GM21390 (cell line): Measurements from ENCODE around the gene CDH13.

ENCODE experiments used
- ATAC-seq: cut with Tn5 transposase; IDR thresholded peaks from one replicate; pipeline ENCODE4 v1.9.1; 2021; ENCODE audit not compliant: unreplicated experiment

The CDH13 gene

GRCh38 chr16:83366228-83366627, 739.5 kb downstream of the CDH13 start:
- ATAC-seq: no peak

GRCh38 chr16:83374979-83375378, 748.2 kb downstream of the CDH13 start:
- no peak for ATAC-seq

- ATAC-seq: no peak
These were observed 763.0 kb downstream of the CDH13 start for GRCh38 chr16:83389751-83390150.

- no peak for ATAC-seq
These were observed 764.0 kb downstream of the CDH13 start for GRCh38 chr16:83390759-83391158.

GRCh38 chr16:83392743-83393142, 766.0 kb downstream of the CDH13 start:
- no peak for ATAC-seq

- ATAC-seq: no peak
These were observed 766.6 kb downstream of the CDH13 start for GRCh38 chr16:83393196-83393981.

GRCh38 chr16:83397601-83398291, 771.0 kb downstream of the CDH13 start:
- no peak for ATAC-seq

GRCh38 chr16:83400234-83400633, 773.5 kb downstream of the CDH13 start:
- no peak for ATAC-seq

- ATAC-seq: no peak
These were observed 775.5 kb downstream of the CDH13 start for GRCh38 chr16:83402160-83402814.

GRCh38 chr16:83402967-83403366, 776.2 kb downstream of the CDH13 start:
- no peak for ATAC-seq

- no peak for ATAC-seq
These were observed 777.0 kb downstream of the CDH13 start for GRCh38 chr16:83403761-83404160.

- ATAC-seq: no peak
These were observed 777.5 kb downstream of the CDH13 start for GRCh38 chr16:83404261-83404660.

GRCh38 chr16:83407928-83408327, 781.2 kb downstream of the CDH13 start:
- ATAC-seq: no peak

GRCh38 chr16:83409347-83409746, 782.6 kb downstream of the CDH13 start:
- ATAC-seq: no peak

GRCh38 chr16:83418565-83418964, 791.8 kb downstream of the CDH13 start:
- ATAC-seq: no peak

GRCh38 chr16:83420206-83420760, 793.5 kb downstream of the CDH13 start:
- no peak for ATAC-seq

GRCh38 chr16:83433201-83433600, 806.4 kb downstream of the CDH13 start:
- ATAC-seq: no peak

GRCh38 chr16:83437036-83437435, 810.3 kb downstream of the CDH13 start:
- ATAC-seq: no peak

- no peak for ATAC-seq
These were observed 811.6 kb downstream of the CDH13 start for GRCh38 chr16:83438326-83438725.

- no peak for ATAC-seq
These were observed 812.6 kb downstream of the CDH13 start for GRCh38 chr16:83439412-83439811.

- no peak for ATAC-seq
These were observed 814.7 kb downstream of the CDH13 start for GRCh38 chr16:83441517-83441916.

- ATAC-seq: no peak
These were observed 817.2 kb downstream of the CDH13 start for GRCh38 chr16:83443972-83444371.
